GM23338 (cell line): ENCODE data around the gene ISL2.

Experiments used
- EZH2phosphoT487 ChIP-seq: fragments of 200-600 bp; sonication (generic); IDR thresholded peaks from one replicate; pipeline ENCODE4 v1.8.1; 2018; ENCODE audit warnings: antibody characterized with exemption; ENCODE audit not compliant: unreplicated experiment
- POLR2AphosphoS5 ChIP-seq: IDR thresholded peaks from 2 replicates; pipeline ENCODE4 v1.6.1; 2016; ENCODE audit warnings: antibody characterized with exemption, low read depth
- TF ChIP-seq, protein P1 (sequence below), 2 experiments: fragments of 200-600 bp in 1 of 2; sonication (generic) in 1 of 2; conservative IDR thresholded peaks; 2 replicates each; pipeline versions ENCODE4 v1.5.1 to v1.6.1; 2016 to 2017; ENCODE audit warnings: antibody characterized with exemption in 2 of 2, low read depth in 2 of 2, mild to moderate bottlenecking in 2 of 2, moderate library complexity in 1 of 2
- TF ChIP-seq, protein P2 (sequence below): IDR thresholded peaks from one replicate; pipeline ENCODE4 v1.6.1; 2018; ENCODE audit warnings: antibody characterized with exemption; ENCODE audit not compliant: unreplicated experiment

DNA sequence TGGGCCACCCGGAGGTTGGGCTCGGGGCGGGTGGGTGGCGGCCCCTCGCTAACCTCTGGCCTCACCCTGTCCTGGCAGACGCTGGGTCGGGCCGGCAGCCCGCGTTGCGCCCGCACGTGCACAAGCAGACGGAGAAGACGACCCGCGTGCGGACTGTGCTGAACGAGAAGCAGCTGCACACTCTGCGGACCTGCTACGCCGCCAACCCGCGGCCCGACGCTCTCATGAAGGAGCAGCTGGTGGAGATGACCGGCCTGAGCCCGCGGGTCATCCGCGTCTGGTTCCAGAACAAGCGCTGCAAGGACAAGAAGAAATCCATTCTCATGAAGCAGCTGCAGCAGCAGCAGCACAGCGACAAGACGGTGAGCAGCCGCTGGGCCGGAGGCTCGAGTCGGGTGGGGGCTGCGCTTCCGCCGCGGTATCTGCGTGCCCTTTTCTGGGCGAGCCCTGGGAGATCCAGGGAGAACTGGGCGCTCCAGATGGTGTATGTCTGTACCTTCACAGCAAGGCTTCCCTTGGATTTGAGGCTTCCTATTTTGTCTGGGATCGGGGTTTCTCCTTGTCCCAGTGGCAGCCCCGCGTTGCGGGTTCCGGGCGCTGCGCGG, 3.7 kb downstream of the ISL2 start:
- TF ChIP-seq, protein P1, sequence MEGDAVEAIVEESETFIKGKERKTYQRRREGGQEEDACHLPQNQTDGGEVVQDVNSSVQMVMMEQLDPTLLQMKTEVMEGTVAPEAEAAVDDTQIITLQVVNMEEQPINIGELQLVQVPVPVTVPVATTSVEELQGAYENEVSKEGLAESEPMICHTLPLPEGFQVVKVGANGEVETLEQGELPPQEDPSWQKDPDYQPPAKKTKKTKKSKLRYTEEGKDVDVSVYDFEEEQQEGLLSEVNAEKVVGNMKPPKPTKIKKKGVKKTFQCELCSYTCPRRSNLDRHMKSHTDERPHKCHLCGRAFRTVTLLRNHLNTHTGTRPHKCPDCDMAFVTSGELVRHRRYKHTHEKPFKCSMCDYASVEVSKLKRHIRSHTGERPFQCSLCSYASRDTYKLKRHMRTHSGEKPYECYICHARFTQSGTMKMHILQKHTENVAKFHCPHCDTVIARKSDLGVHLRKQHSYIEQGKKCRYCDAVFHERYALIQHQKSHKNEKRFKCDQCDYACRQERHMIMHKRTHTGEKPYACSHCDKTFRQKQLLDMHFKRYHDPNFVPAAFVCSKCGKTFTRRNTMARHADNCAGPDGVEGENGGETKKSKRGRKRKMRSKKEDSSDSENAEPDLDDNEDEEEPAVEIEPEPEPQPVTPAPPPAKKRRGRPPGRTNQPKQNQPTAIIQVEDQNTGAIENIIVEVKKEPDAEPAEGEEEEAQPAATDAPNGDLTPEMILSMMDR (conservative IDR thresholded peaks at IDR 0.05; ENCODE audit: low read depth in 2 of 2): no peak
- TF ChIP-seq POLR2AphosphoS5: no peak
- TF ChIP-seq EZH2phosphoT487: peak; percentile 95
- TF ChIP-seq, protein P2, sequence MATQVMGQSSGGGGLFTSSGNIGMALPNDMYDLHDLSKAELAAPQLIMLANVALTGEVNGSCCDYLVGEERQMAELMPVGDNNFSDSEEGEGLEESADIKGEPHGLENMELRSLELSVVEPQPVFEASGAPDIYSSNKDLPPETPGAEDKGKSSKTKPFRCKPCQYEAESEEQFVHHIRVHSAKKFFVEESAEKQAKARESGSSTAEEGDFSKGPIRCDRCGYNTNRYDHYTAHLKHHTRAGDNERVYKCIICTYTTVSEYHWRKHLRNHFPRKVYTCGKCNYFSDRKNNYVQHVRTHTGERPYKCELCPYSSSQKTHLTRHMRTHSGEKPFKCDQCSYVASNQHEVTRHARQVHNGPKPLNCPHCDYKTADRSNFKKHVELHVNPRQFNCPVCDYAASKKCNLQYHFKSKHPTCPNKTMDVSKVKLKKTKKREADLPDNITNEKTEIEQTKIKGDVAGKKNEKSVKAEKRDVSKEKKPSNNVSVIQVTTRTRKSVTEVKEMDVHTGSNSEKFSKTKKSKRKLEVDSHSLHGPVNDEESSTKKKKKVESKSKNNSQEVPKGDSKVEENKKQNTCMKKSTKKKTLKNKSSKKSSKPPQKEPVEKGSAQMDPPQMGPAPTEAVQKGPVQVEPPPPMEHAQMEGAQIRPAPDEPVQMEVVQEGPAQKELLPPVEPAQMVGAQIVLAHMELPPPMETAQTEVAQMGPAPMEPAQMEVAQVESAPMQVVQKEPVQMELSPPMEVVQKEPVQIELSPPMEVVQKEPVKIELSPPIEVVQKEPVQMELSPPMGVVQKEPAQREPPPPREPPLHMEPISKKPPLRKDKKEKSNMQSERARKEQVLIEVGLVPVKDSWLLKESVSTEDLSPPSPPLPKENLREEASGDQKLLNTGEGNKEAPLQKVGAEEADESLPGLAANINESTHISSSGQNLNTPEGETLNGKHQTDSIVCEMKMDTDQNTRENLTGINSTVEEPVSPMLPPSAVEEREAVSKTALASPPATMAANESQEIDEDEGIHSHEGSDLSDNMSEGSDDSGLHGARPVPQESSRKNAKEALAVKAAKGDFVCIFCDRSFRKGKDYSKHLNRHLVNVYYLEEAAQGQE: no peak
